ENCODE results near the gene COQ5.
"Not testable (repeated sequence)": the region's sequence is repeated elsewhere in the genome, so short reads cannot be mapped to it uniquely, and the experiment has no call there.

COQ5 gene, protein sequence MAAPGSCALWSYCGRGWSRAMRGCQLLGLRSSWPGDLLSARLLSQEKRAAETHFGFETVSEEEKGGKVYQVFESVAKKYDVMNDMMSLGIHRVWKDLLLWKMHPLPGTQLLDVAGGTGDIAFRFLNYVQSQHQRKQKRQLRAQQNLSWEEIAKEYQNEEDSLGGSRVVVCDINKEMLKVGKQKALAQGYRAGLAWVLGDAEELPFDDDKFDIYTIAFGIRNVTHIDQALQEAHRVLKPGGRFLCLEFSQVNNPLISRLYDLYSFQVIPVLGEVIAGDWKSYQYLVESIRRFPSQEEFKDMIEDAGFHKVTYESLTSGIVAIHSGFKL

DNA sequence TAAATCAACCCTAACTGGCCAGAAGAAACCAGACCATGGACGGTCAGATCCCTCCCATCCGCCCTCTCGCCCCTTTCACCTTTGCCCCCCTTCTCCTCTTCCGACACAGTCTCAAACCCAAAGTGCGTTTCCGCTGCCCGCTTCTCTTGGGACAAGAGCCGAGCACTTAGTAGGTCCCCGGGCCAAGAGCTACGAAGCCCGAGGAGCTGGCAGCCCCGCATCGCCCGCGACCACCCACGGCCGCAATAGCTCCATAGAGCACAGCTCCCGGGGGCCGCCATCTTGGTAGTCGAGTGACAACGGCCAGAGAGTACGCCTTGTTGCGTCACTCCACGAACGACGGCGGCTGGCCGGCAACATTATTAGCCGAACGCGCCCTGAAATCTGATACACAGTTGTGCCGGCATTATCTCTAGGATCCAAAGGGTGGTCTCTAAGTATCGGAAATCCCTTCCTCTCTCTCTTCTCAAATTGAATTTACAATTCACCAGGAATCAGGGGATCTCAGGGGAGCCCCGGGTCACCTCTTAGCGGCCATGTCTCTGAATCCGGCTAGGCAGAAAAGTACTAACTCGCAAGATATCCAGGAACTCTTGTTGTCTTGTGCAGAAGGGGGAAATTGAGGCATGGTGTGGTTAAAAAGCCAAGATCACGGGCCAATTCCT, at the start of gene COQ5:
Gene COQ5 (minus strand): TSS at position 298 of the 665 bp plus-strand sequence. CDS start 17 bp downstream, at position 281.
- FAIRE-seq = no peak

DNA sequence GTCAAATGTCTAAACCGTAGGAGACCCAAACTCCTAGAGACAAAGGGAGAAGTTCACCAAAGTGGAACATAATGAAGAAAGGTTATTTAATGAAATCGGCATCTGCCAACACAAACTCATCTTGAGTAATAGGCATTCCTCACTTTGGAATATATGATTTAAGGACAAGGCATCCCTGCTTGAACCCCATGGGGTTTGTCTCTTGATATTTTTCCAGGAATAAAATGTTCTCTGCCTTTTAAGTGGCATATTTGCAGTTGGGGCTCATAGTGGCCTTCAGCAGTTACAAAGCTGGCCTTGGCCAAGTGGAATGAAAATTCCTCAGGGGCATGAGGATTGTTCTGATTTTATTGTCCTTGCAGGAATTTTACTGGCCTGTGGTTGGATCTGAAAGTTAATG, 45.1 kb upstream of the COQ5 start:
- no peak for FAIRE-seq

DNA sequence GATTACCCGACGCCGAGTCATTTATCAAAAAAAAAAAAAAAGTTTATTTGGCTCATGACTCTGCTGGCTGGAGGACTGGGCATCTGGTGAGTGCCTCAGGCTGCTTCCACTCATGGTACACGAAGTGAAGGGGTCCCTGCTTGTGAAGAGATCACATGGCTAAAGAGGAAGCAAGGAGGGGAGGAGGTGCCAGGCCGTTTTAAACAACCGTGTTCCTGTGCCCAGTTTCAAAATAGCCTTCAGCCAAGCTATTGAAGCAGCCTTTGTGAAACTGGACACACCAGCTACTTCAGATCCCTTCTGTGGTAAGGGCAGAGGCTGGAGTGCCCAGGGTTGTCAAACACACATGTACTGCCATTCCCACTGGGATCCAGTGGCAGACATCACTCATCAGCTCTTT, 44.6 kb upstream of the COQ5 start:
- no peak for FAIRE-seq

GRCh38 chr12:120571299-120571698, 42.3 kb upstream of the COQ5 start:
- FAIRE-seq = no peak

- FAIRE-seq = no peak
These were observed 34.5 kb upstream of the COQ5 start for GRCh38 chr12:120563495-120563894.

- FAIRE-seq = no peak
These were observed 33.9 kb upstream of the COQ5 start for GRCh38 chr12:120562906-120563305.

GRCh38 chr12:120557589-120557988, 28.6 kb upstream of the COQ5 start:
- FAIRE-seq = no peak

- no peak for FAIRE-seq
These were observed 25.7 kb upstream of the COQ5 start for GRCh38 chr12:120554678-120555077.

GRCh38 chr12:120546050-120546386, 17.1 kb upstream of the COQ5 start:
- FAIRE-seq = no peak

GRCh38 chr12:120544691-120545090, 15.7 kb upstream of the COQ5 start:
- no peak for FAIRE-seq

DNA sequence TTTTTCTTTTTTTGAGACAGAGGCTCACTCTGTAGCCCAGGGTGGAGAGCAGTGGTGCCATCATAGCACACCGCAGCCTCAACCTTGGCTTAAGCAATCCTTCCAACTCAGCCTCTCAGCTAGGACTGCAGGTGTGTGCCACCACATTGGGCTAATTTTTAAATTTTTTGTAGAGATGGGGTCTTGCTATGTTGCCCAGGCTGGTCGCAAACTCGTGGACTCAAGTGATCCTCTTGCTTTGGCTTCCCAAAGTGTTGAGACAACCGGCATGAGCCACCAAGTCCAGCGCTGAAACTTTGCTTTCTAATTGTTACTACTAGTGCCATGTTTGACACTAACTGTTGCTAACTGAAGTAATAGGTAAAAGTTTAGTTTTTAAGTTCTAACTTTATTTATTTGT, 13.2 kb upstream of the COQ5 start:
- FAIRE-seq = no peak

GRCh38 chr12:120540445-120540844, 11.5 kb upstream of the COQ5 start:
- no peak for FAIRE-seq

- no peak for FAIRE-seq
These were observed 10.3 kb upstream of the COQ5 start for GRCh38 chr12:120539303-120539702.

DNA sequence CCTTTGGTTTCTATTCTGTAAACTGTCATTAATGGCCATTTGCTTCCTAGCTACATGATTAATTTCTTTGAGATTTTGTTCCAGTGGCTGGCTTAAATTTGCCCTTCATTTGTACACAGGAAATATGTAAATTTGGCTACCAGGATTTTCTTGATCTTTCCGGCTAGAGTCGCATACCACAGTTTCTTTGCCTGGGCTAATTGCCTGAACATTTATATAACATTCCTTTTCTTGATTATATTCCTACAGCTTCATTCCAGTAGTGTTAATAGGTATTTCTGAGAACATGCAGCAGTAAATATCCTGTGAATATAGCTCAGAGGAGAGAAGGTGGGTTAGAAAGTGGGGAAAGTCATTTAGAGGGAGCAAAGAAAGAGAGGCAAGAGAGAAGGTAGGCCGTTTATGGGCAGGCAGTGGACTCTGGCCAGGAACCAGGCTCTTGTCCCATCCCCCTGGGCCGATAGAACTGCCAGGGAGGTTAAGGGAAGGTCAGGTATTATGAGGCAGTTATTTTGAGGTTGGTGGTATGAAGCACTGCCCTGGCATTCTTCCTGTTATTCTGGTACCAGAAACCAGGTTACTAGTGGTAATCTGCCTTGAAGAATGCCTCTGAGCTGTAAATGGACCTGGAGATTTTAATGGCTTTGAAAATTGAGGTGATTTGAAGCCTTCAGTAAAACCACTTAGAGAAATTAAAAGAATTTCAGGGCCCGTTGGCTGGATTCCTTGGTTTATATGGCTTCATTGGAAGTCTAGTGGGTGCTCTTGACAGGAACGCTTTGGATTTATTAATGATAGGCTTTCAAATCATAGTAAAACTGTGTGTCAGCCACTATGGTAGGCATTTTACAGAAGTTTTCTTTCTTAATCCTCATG, 9.6 kb upstream of the COQ5 start:
- no peak for FAIRE-seq

DNA sequence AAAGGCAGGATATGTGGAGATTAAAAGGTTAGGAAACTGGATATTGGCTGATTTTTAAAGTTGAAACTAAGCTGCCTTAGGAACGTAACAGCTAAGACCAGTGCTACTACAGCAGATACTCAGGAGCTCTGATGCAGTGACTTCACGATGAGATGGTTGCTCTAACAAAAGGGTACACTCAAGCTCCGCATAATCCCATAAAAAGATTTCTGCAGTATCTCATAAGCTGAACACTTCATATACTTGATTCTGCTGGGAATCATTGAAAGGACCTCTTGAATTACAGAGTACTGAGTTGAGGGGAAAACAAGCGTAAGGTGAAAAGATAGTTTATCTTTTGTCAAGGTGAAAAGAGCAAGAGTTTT, 8.9 kb upstream of the COQ5 start:
- FAIRE-seq = no peak

DNA sequence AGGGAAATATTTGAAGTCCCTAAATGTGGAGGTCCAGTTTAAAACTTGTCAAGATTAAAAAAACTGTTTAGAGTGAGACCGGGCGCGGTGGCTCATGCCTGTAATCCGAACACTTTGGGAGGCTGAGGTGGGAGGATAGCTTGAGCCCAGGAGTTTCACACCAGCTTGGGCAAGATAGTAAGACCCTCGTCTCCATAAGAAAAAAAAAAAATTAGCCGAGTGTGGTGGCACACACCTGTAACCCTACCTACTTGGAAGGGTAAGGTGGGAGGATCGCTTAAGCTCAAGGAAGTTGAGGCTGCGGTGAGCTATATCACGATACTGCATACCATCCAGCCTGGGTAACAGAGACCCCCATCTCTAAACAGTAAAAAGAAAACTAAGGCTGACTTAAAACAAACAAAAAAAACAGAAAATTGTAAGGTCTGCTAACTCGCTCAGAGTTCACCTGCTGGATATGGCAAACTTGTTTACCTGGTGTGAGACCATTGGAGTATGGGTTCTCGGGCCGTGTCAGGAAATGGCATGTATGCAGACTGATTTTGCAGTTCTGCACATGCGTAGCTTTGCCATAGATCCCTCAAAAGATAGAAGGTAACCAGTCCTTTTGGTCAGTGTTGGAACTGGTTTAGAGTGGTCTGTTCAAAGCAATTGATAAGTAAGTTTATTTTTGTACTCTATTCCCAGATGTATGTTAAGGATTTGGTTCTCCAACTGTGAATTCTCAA, 7.3 kb upstream of the COQ5 start:
- no peak for FAIRE-seq

DNA sequence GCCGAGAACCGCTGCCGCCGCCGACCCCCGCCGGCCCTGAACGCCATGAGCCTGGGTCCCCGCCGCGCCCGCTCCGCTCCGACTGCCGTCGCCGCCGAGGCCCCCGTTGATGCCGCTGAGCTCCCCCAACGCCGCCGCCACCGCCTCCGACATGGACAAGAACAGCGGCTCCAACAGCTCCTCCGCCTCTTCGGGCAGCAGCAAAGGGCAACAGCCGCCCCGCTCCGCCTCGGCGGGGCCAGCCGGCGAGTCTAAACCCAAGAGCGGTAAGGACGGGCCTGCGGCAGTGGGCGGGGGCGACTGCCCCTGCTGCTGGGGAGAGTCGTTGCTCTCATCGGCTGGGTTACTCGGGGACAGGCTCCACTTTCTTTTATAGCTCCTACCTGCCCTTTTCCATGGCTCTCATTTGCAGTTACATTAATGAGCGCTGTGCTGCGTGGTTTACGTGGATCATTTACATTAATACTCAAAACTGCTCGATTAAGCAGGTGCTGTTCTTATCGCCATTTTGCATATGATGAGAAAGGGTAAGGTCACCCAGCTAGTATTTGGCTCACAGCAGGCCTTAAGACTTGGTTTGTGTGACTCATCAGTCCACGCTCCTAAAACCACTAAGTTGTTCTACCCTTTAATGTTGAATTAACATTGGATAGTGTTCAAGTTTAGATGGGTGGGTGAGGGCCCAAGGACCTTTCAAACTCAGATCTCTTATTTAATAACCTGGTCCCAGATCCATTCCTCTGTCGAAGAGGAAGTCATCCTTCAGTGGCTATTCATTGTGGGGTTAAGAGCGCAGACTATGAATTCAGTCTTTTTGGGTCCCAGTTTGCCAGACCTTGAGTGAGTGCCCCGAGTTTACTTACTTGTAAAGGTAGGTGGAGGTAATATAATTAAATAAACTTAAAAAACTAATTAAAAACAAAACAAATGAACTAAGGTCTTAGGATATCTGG, 6.0 kb upstream of the COQ5 start:
- FAIRE-seq = no peak

DNA sequence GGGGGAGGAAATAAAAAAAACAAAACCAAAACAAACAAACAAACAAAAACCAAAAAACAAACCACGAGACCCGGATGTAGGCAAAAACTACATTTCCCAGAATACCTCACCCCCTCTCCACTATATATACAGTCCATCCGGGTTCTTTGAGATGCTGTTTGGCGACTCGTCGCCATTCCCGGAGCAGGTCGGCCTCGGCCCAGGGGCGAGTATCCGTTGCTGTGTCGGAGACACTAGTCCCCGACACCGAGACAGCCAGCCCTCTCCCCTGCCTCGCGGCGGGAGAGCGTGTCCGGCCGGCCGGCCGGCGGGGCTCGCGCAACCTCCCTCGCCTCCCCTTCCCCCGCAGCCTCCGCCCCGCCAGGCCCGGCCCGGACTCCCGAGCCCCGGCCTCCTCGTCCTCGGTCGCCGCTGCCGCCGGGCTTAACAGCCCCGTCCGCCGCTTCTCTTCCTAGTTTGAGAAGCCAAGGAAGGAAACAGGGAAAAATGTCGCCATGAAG, 5.3 kb upstream of the COQ5 start, which contains the start of gene RNF10:
Gene RNF10 (plus strand): TSS at position 154 of the 500 bp plus-strand sequence. CDS start 456 bp downstream, outside the sequence.
- FAIRE-seq = no peak

DNA sequence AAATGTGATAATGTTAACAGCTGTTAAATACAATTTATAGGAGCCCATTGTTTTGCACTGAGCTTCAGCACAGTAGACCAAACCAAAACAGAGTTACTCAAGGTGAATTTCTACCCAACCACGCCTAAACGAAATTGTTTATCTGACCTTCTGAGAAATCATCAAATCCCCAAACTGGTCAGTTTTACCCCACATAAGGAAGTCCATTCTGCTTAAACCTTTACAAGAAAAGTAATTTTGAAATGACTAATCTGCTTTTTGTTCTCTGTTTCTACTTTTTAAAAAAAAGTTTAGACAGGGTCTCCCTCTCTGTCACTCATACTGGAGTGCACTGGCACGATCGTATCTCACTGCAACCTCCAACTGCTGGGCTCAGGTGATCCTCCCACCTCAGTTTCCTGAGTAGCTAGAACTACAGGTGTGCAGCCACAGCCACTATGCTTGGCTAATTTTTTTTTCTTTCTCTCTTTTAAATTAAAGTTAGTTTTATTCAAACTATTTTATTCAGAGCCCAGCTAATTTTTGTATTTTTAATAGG, 3.8 kb upstream of the COQ5 start:
- no peak for FAIRE-seq

DNA sequence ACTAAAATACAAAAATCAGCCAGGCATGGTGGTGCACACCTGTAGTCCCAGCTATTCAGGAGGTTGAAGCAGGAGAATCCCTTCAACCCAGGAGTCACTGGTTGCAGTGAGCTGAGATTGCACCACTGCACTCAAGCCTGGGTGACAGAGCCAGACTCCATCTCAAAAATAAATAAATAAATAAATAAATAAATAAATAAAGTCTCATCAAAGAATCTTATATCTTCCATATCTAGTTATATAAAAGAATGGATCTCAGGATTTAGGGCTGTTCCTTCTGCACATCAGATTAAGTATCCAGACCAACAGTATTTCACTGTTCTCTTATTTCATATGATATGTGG, 1.4 kb upstream of the COQ5 start:
- not testable (repeated sequence) for FAIRE-seq
